Bronchial smooth muscle cell (primary cell): Measurements from ENCODE around the gene UBAP1. TPM values are rescaled to one million over a fixed set of nuclear protein-coding genes. Genes with fewer than 3 reads are reported as not detected.

Source experiments
- total RNA-seq: library from RNA; depleted of rRNA; stranded (reverse); fragments of >200 nt; gene quantifications from 2 replicates; pipeline ENCODE4 v1.2.1, GENCODE V29; 2014

Gene UBAP1
- total RNA-seq: 17.9 and 23.5 TPM in 2 replicates

GRCh38 chr9:34178436-34179212 is at the start of gene UBAP1:
TSS of gene UBAP1 (plus strand) at chr9:34179043. CDS start at chr9:34220915, 41,872 bp downstream.

Other genes starting within 250 kb of the UBAP1 start
- gene UBAP2, start 130.2 kb upstream of the UBAP1 start, total RNA-seq: 16.7 and 22.0 TPM in 2 replicates
- gene DCAF12, start 52.3 kb upstream of the UBAP1 start, total RNA-seq: 4.7 and 4.9 TPM in 2 replicates
- gene KIF24, start 150.2 kb downstream of the UBAP1 start, total RNA-seq: 0.17 and 0.63 TPM in 2 replicates
- gene NUDT2, start 150.5 kb downstream of the UBAP1 start, total RNA-seq: 51.0 and 55.0 TPM in 2 replicates
- 0.43 and 0.63 TPM in 2 replicates for gene MYORG, start 197.9 kb downstream of the UBAP1 start, total RNA-seq